ENCODE measurements around the gene AFF1.
A peak's percentile ranks its signal among the peaks of the same experiment; 100 is the strongest.
"Not testable (repeated sequence)": the region's sequence is repeated elsewhere in the genome, so short reads cannot be mapped to it uniquely, and the experiment has no call there.

AFF1 gene

GRCh38 chr4:86975927-86976326, 41.1 kb downstream of the AFF1 start:
- DNase-seq (ENCODE audit: extremely low read depth in 1 of 2, low read depth in 1 of 2): no peak

DNA sequence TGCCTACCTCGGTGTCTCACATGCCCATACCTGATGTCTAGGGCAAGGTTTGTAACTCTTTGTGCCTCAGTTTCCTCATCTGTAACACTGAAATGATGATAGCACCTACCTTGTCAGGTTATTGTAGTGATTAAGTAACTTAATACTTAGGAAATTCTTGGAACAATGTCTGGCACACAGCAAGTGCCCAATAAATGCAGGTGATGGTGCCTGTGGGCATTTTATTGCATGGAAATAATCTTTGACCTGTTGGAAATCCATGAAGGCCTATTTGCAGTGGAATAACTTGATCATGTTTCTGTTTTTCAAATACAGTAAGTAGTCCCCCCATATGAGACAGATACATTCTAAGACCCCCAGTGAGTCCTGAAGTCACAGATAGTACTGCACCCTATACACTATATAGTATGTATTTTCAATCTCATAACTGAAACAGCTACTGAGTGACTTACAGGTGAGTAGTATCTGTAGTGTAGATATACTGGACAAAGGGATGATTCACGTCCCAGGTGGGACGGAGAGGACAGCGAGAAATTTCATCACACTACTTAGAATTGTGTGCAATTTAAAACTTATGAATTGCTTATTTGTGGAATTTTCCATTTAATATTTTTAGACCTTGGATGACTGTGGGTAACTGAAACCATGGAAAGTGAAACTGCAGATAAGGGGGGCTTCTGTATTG, 42.1 kb downstream of the AFF1 start:
- no peak for DNase-seq (ENCODE audit: extremely low read depth in 1 of 2, low read depth in 1 of 2)

- DNase-seq (ENCODE audit: extremely low read depth in 1 of 2, low read depth in 1 of 2): no peak
Measured at GRCh38 chr4:86977621-86978184, 42.9 kb downstream of the AFF1 start.

DNA sequence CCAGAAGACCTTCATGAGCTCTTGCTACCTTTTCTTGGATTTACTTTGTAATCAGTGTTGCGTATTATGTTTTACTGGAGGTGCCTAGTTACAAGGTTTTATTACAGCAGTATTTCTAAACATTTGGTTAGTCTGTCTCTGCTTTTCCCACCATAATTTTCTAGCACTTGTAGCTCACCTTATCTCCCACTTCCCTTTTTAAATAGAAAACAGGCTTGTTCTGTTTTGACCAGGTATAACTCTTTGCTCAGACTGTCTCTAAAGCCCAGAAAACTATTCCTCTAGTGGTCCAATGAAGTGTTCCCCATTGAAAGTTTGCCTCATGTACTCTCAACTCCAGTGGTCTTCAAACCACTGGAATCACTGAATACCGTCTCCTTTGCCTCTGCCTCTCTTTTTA, 43.9 kb downstream of the AFF1 start:
- DNase-seq (ENCODE audit: extremely low read depth in 1 of 2, low read depth in 1 of 2): no peak

- DNase-seq (ENCODE audit: extremely low read depth in 1 of 2, low read depth in 1 of 2): no peak
Measured at GRCh38 chr4:86980230-86980629, 45.4 kb downstream of the AFF1 start.

GRCh38 chr4:86981789-86982188, 47.0 kb downstream of the AFF1 start:
- no peak for DNase-seq (ENCODE audit: extremely low read depth in 1 of 2, low read depth in 1 of 2)

DNA sequence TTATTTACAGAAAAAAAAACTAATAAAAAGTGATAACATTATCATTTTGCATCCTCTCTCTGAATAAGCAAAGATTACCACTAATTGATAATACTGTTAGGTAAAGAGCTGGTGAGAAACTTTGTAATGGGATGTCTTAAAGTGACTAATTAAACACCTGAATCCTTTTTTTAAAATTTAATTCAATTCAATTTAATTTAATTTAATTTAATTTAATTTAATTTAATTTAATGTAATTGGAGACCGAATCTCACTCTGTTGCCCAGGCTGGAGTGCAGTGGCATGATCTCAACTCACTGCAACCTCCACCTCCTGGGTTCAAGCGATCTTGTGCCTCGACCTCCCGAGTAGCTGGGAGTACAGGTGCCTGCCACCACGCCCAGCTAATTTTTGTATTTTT, 51.0 kb downstream of the AFF1 start:
- not testable (repeated sequence) for DNase-seq (ENCODE audit: extremely low read depth in 1 of 2, low read depth in 1 of 2)

- DNase-seq (ENCODE audit: extremely low read depth in 1 of 2, low read depth in 1 of 2): not testable (repeated sequence)
Measured at GRCh38 chr4:86989658-86990057, 54.8 kb downstream of the AFF1 start.

GRCh38 chr4:86990510-86990909, 55.7 kb downstream of the AFF1 start:
- no peak for DNase-seq (ENCODE audit: extremely low read depth in 1 of 2, low read depth in 1 of 2)

DNA sequence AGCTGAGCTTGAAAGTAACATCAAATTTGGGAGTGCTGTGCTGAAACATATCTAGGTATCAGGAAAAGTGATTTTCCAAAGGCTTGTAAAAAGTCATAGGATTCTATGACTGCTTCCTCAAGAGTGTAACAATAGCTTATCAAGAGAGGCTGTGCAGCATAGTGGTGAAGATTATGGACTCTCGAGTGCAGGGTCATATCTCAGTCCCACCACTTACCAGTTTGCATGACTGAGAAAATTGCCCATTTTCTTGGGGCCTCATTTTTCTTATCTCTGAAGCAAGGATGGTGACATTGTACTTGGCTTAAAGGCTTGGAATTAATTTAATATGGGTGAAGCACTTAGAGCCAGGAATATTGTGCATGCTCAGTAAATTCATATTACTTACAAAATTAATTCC, 57.2 kb downstream of the AFF1 start:
- no peak for DNase-seq (ENCODE audit: extremely low read depth in 1 of 2, low read depth in 1 of 2)

- DNase-seq (ENCODE audit: extremely low read depth in 1 of 2, low read depth in 1 of 2): no peak
Measured at GRCh38 chr4:86993909-86994681, 59.3 kb downstream of the AFF1 start.

GRCh38 chr4:86994686-86995085, 59.9 kb downstream of the AFF1 start:
- DNase-seq (ENCODE audit: extremely low read depth in 1 of 2, low read depth in 1 of 2): no peak

DNA sequence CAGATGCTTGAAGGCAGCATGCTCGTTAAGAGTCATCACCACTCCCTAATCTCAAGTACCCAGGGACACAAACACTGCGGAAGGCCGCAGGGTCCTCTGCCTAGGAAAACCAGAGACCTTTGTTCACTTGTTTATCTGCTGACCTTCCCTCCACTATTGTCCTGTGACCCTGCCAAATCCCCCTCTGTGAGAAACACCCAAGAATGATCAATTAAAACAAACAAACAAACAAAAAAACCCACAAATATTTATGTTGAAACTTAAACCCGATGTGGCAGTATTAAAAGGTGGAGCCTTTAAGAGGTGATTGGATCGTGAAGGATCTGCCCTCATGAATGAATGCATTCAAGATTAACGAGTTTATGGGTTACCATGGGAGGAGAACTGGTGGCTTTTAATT, 61.7 kb downstream of the AFF1 start:
- DNase-seq (ENCODE audit: extremely low read depth in 1 of 2, low read depth in 1 of 2): not testable (repeated sequence)

DNA sequence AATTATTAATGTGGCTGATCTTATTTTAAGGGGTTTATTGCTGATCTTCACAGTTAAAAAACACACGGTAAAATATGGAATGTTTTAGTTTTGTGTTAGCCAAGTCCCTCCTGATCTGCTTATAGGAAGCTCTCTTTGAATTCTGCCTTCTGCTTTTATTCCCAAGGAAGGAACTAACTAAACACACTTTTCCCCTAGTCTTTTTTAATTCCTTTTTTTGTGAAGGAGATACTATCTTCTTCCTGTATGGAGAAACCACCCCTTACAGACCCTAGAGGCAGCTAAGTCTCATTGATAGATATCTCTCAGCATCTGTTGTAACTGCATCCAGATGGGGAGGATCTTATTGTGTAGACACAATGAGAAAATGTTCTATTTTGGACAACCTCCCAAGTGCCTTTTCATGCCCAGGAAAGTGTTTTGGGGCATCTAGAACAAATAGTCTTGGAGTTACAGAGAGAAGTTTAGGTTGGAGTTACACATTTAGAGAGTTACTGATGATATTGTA, 64.4 kb downstream of the AFF1 start:
- no peak for DNase-seq (ENCODE audit: extremely low read depth in 1 of 2, low read depth in 1 of 2)

GRCh38 chr4:87002682-87003043, 67.9 kb downstream of the AFF1 start:
- no peak for DNase-seq (ENCODE audit: extremely low read depth in 1 of 2, low read depth in 1 of 2)

DNA sequence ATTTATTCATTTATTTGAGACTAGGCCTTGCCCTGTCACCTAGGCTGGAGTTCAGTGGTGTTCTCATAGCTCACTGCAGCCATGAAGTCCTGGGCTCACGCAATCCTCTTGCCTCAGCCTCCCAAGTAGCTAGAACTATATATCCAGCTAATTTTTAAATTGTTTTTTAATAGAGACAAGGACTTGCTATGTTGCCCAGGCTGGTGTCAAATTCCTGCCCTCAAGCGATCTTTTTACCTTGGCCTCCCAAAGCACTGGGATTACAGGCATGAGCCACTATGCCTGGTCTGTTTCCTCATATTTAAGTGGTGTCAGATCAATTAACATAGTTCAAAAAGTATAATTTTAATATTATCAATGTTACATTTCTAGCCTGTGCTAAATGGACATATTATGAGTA, 68.5 kb downstream of the AFF1 start:
- no peak for DNase-seq (ENCODE audit: extremely low read depth in 1 of 2, low read depth in 1 of 2)

GRCh38 chr4:87005369-87005689, 70.5 kb downstream of the AFF1 start:
- no peak for DNase-seq (ENCODE audit: extremely low read depth in 1 of 2, low read depth in 1 of 2)

DNA sequence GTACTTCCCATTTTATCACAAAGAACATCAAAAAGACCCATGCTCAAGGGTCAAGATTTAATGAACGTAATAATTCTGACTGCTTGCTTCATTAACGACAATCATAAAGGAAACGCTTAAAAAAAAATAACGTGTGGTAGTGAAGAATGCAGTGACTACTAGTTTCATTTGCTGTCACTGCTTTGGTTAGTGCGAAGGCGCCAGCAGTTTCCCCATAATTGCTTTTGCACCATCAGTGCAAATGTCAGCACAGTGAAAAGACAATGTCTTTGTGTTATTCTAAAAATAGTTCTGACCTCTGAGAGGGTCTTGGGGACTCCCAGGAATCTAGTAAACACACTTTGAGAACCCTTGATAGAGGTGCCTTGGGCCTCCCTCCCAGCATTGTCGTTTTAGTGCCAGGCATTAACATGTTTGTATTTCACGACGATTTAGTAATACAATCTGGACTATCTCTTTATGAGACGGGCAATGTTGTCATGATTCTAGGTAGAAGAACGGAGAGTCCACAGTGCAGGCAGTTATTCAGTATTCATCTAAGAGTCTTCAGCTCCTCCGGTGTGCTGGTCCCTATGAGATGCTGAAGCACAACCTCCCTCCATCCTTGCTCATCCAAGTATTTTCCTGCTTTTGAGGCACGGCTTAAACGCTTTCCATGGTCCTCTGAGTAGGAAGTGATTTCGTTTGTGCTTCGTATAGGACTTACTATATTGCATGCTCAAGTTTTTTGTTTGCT, 71.0 kb downstream of the AFF1 start:
- DNase-seq (ENCODE audit: extremely low read depth in 1 of 2, low read depth in 1 of 2): no peak

- DNase-seq (ENCODE audit: extremely low read depth in 1 of 2, low read depth in 1 of 2): no peak
Measured at GRCh38 chr4:87006426-87006675, 71.5 kb downstream of the AFF1 start.

GRCh38 chr4:87006676-87007527, 72.1 kb downstream of the AFF1 start:
- DNase-seq (ENCODE audit: extremely low read depth in 1 of 2, low read depth in 1 of 2): peak; percentile 85

Data from activated CD8-positive, alpha-beta memory T cell treated with anti-CD3 and anti-CD28 coated beads for 1 hour (primary cell).